ENCODE data around the gene GNG2. TPM values are rescaled to one million over a fixed set of nuclear protein-coding genes. Genes with fewer than 3 reads are reported as not detected.

The GNG2 gene
- total RNA-seq, 6 experiments from 2014 or later = 2.4 to 6.0 (median 2.8) TPM

- no peaks in the 10 kb centered on the region for H3K36me3 Mint-ChIP-seq (ENCODE audit: low read depth)
- H3K9me3 Mint-ChIP-seq = no peaks in the 10 kb centered on the region
- peaks cover 11% of the 10 kb centered on the region; the same call in 1 of the 2 replicates for H3K27me3 Mint-ChIP-seq (ENCODE audit: insufficient read depth)
- no peaks in the 10 kb centered on the region for H3K4me1 Mint-ChIP-seq (ENCODE audit: low read depth)
- TF ChIP-seq CTCF (IDR thresholded peaks at IDR 0.05) = no peak
- no peak overlapping the region for H3K4me3 Mint-ChIP-seq
- no peak for DNase-seq
- no peak overlapping the region for H3K27ac Mint-ChIP-seq
Measured at GRCh38 chr14:51950007-51950406, 89.6 kb downstream of the GNG2 start.

- no peak overlapping the region for H3K4me3 Mint-ChIP-seq
- no peak for TF ChIP-seq CTCF (IDR thresholded peaks at IDR 0.05)
- no peaks in the 10 kb centered on the region for H3K9me3 Mint-ChIP-seq
- no peaks in the 10 kb centered on the region for H3K36me3 Mint-ChIP-seq (ENCODE audit: low read depth)
- no peak for DNase-seq
- H3K27ac Mint-ChIP-seq = no peak overlapping the region
- H3K27me3 Mint-ChIP-seq (ENCODE audit: insufficient read depth) = peaks cover 5% of the 10 kb centered on the region; the same call in 1 of the 2 replicates
- H3K4me1 Mint-ChIP-seq (ENCODE audit: low read depth) = no peaks in the 10 kb centered on the region
Measured at GRCh38 chr14:51951656-51952055, 91.2 kb downstream of the GNG2 start.

GRCh38 chr14:51954031-51954430 is 93.6 kb downstream of the GNG2 start:
- Mint-ChIP-seq H3K27ac (no peak overlapping the region), H3K4me1 (ENCODE audit: low read depth) (no peaks in the 10 kb centered on the region), H3K36me3 (ENCODE audit: low read depth) (peaks cover 11% of the 10 kb centered on the region; the same call in 1 of the 2 replicates), H3K4me3 (no peak overlapping the region), H3K9me3 (peaks cover 12% of the 10 kb centered on the region; the same call in 1 of the 2 replicates), H3K27me3 (ENCODE audit: insufficient read depth) (peaks cover 3% of the 10 kb centered on the region; the same call in 1 of the 2 replicates)
- DNase-seq = no peak
- no peak for TF ChIP-seq CTCF (IDR thresholded peaks at IDR 0.05)

- Mint-ChIP-seq H3K4me3 (no peak overlapping the region), H3K27me3 (ENCODE audit: insufficient read depth) (peaks cover 3% of the 10 kb centered on the region; the same call in 1 of the 2 replicates), H3K4me1 (ENCODE audit: low read depth) (no peaks in the 10 kb centered on the region), H3K9me3 (peaks cover 13% of the 10 kb centered on the region), H3K36me3 (ENCODE audit: low read depth) (peaks cover 15% of the 10 kb centered on the region; the same call in 1 of the 2 replicates), H3K27ac (no peak overlapping the region)
- TF ChIP-seq CTCF (IDR thresholded peaks at IDR 0.05) = no peak
- no peak for DNase-seq
Measured at GRCh38 chr14:51954657-51955056, 94.2 kb downstream of the GNG2 start.

GRCh38 chr14:51957950-51958349 is 97.5 kb downstream of the GNG2 start:
- Mint-ChIP-seq H3K36me3 (ENCODE audit: low read depth) (peaks cover 15% of the 10 kb centered on the region; the same call in 1 of the 2 replicates), H3K9me3 (peaks cover 13% of the 10 kb centered on the region), H3K4me1 (ENCODE audit: low read depth) (peaks cover 16% of the 10 kb centered on the region), H3K27ac (no peak overlapping the region), H3K27me3 (ENCODE audit: insufficient read depth) (peaks cover 3% of the 10 kb centered on the region), H3K4me3 (no peak overlapping the region)
- TF ChIP-seq CTCF (IDR thresholded peaks at IDR 0.05) = no peak
- DNase-seq = no peak

- Mint-ChIP-seq H3K4me3 (no peak overlapping the region), H3K4me1 (ENCODE audit: low read depth) (peaks cover 23% of the 10 kb centered on the region), H3K36me3 (ENCODE audit: low read depth) (peaks cover 15% of the 10 kb centered on the region; the same call in 1 of the 2 replicates), H3K27ac (no peak overlapping the region), H3K27me3 (ENCODE audit: insufficient read depth) (peaks cover 3% of the 10 kb centered on the region), H3K9me3 (peaks cover 13% of the 10 kb centered on the region)
- DNase-seq = no peak
- no peak for TF ChIP-seq CTCF (IDR thresholded peaks at IDR 0.05)
Measured at GRCh38 chr14:51959928-51960327, 99.5 kb downstream of the GNG2 start.

Measured in HFFc6 (cell line).